Breast epithelium (tissue), 4 donors: ENCODE results near the gene ARFGAP3. TPM values are rescaled to one million over a fixed set of nuclear protein-coding genes. Genes with fewer than 3 reads are reported as not detected.

Source experiments
- DNase-seq, 2 donors: peaks; one replicate each; pipeline ENCODE4 v3.0.0-alpha.2; 2019; ENCODE audit warnings: low spot score in 2 of 2
- H3K27ac ChIP-seq, 2 donors: fragments of 200-600 bp; sonication (generic) in 1 of 2; one replicate each; pipeline ENCODE4 v1.5.1; 2016 to 2019; ENCODE audit warnings: mild to moderate bottlenecking in 1 of 2
- H3K27me3 ChIP-seq, 2 donors: fragments of 200-600 bp; sonication (generic) in 1 of 2; one replicate each; pipeline versions ENCODE4 v1.5.1 to v1.6.0; 2017 to 2019; ENCODE audit warnings: control low read depth in 1 of 2, mild to moderate bottlenecking in 1 of 2
- H3K36me3 ChIP-seq: fragments of 200-600 bp; one replicate; pipeline ENCODE4 v1.5.1; 2019
- H3K4me1 ChIP-seq, 2 donors: fragments of 200-600 bp; sonication (generic); one replicate each; pipeline ENCODE4 v1.5.1; 2016 to 2019; ENCODE audit warnings: control low read depth in 1 of 2
- H3K4me3 ChIP-seq, 3 donors: fragments of 200-600 bp; sonication (generic); 1 replicate in 2 of 3; 2 replicates in 1 of 3; pipeline ENCODE4 v1.5.1; 2016 to 2019; ENCODE audit warnings: mild to moderate bottlenecking in 3 of 3, moderate library complexity in 2 of 3
- H3K9me3 ChIP-seq, 2 donors: fragments of 200-600 bp; sonication (generic) in 1 of 2; one replicate each; pipeline ENCODE4 v1.5.1; 2016 to 2019; ENCODE audit warnings: control low read depth in 1 of 2
- POLR2A ChIP-seq: fragments of 450-650 bp; IDR thresholded peaks from one replicate; pipeline ENCODE4 v1.6.1; 2016; ENCODE audit warnings: antibody characterized with exemption, mild to moderate bottlenecking, moderate library complexity
- POLR2AphosphoS5 ChIP-seq, 3 donors: sonication (generic); formaldehyde crosslinking; IDR thresholded peaks; one replicate each; pipeline ENCODE4 v1.6.1; 2017; ENCODE audit warnings: antibody characterized with exemption in 3 of 3
- intact Hi-C: fragments of 100-400 bp; cut with DNase I; formaldehyde crosslinking; loops from one replicate; pipeline ENCODE4 v1.15.1; 2023; ENCODE audit warnings: low total_unique reads
- total RNA-seq, 3 donors: library from RNA; depleted of rRNA; stranded (reverse); fragments of >200 nt; gene quantifications; one replicate each; pipeline ENCODE4 v1.1.0, GENCODE V29; 2016
- TF ChIP-seq, protein P1 (sequence below), 3 donors: fragments of 450-650 bp; IDR thresholded peaks; one replicate each; pipeline ENCODE4 v1.5.1; 2016 to 2017; ENCODE audit warnings: antibody characterized with exemption in 3 of 3, mild to moderate bottlenecking in 3 of 3, moderate library complexity in 3 of 3

Gene ARFGAP3
- total RNA-seq, 3 donors from 2014 or later, result 51.2 to 90.7 (median 70.8) TPM

DNA sequence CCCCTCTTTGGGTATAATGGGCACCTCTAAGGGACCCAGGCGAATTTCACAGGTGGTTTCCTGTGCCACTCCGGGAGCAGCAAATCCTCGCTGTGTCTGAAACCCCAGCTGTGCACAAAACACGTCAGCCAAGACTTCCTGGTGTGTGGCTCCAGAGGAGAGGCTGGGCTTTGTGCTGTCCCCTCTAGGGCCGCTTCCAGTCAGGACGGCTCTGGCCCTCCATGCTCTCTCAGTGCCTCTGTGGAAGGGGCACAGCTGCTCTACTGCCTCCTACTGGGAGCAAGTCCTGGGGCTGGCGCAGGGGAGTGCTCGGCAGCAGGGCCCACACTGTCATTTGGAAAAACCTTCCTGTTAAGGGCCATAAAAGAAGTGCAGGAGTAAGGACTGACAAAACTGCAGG lies 23.7 kb upstream of the ARFGAP3 start:
- intact Hi-C loops, result no loop called here
- H3K27me3 ChIP-seq, result no peaks in the 10 kb centered on the region
- H3K36me3 ChIP-seq, result no peaks in the 10 kb centered on the region

DNA sequence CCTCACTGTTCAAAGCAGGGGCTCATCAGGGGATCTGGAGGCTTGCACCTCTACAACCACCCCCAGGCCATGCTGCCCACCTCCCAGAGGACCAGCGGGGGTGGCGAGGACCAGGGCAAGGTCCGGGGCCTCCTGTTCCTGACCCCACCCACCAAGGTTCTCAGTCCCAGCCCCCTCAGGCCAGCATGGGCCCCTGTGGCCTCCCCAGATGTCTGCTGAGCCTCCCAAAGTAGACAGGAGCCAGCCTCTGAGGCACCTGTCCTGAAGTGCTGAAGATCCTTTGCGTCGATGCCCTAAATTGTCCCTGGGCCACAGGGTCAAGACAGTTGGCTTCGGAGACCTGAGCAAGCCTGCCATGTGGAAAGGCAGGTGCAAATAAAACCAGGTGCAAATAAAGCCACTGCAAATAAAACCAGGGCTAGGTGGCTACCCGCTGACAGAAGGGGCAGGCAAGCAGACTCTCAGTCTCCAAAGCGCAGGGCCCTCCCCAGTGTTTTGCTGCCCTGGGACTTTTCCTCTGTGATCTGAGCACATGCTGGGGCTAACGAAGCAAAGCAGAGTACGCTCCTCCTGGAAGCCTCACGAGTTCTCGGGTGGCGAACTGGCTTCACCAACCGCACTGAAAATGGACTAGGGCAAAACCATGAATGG lies 22.4 kb upstream of the ARFGAP3 start:
- H3K4me1 ChIP-seq, result no peaks in the 10 kb centered on the region
- no peak for DNase-seq
- H3K36me3 ChIP-seq, result no peaks in the 10 kb centered on the region
- no peak for TF ChIP-seq POLR2AphosphoS5 (IDR thresholded peaks at IDR 0.05)
- TF ChIP-seq, protein P1, sequence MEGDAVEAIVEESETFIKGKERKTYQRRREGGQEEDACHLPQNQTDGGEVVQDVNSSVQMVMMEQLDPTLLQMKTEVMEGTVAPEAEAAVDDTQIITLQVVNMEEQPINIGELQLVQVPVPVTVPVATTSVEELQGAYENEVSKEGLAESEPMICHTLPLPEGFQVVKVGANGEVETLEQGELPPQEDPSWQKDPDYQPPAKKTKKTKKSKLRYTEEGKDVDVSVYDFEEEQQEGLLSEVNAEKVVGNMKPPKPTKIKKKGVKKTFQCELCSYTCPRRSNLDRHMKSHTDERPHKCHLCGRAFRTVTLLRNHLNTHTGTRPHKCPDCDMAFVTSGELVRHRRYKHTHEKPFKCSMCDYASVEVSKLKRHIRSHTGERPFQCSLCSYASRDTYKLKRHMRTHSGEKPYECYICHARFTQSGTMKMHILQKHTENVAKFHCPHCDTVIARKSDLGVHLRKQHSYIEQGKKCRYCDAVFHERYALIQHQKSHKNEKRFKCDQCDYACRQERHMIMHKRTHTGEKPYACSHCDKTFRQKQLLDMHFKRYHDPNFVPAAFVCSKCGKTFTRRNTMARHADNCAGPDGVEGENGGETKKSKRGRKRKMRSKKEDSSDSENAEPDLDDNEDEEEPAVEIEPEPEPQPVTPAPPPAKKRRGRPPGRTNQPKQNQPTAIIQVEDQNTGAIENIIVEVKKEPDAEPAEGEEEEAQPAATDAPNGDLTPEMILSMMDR (IDR thresholded peaks at IDR 0.05), result no peak
- TF ChIP-seq POLR2A, result no peak
- H3K4me3 ChIP-seq, result no peak overlapping the region
- H3K27ac ChIP-seq, result no peak overlapping the region
- intact Hi-C loops, result loop anchor here (10.0 kb wide), 1 partner anchor 145 kb away; no protein-coding TSS in a partner anchor
- no peaks in the 10 kb centered on the region for H3K9me3 ChIP-seq
- H3K27me3 ChIP-seq, result no peaks in the 10 kb centered on the region

More for the DNA sequence above, 23.7 kb upstream of the ARFGAP3 start:
- Histone ChIP-seq H3K4me1 (no peaks in the 10 kb centered on the region), H3K9me3 (no peaks in the 10 kb centered on the region), H3K4me3 (no peak overlapping the region), H3K27ac (no peak overlapping the region)
- TF ChIP-seq, protein P1 (IDR thresholded peaks at IDR 0.05), result no peak
- TF ChIP-seq POLR2A (no peak), POLR2AphosphoS5 (IDR thresholded peaks at IDR 0.05) (no peak)
- DNase-seq, result no peak

DNA sequence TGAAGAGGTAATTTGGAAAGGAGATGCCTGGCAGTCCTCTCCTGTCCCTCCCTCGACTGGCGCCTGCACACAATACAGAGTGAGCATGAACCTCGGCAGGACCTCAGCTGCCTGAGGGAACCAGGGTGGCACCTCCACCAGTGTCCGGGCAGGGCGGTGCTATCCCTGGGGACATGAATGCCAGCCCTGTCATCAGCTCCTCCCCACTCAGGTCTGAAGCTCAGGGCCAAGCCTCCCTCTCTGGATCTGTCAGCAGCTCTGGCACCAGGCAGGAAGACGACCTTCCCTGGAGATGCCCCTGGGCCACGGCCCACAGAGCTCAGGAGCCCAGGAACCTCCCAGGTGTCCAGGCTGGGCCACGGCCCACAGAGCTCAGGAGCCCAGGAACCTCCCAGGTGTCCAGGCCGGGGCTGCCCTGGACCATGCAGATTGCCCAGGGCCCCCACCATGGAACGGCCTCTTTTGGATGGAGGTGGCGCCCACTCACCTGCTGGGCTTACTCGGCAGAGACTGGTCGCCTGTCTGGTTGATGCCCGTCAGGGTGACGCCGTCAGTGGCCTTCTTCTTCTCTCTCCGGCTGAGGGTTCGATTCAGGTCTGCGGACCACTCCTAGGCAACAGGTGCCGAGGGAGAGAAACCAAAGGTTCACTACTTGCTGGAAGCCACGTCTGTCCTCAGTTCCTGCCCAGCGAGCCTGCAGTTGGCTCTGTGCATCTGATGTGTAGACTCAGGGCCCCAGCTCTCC lies 21.7 kb upstream of the ARFGAP3 start:
- Histone ChIP-seq H3K9me3 (no peaks in the 10 kb centered on the region), H3K27me3 (no peaks in the 10 kb centered on the region), H3K36me3 (no peaks in the 10 kb centered on the region), H3K4me1 (no peaks in the 10 kb centered on the region), H3K4me3 (no peak overlapping the region), H3K27ac (no peak overlapping the region)
- intact Hi-C loops, result loop anchor here (10.0 kb wide), 1 partner anchor 146 kb away; no protein-coding TSS in a partner anchor
- no peak for DNase-seq
- TF ChIP-seq POLR2AphosphoS5 (IDR thresholded peaks at IDR 0.05) (no peak), POLR2A (no peak)
- TF ChIP-seq, protein P1 (IDR thresholded peaks at IDR 0.05), result no peak

DNA sequence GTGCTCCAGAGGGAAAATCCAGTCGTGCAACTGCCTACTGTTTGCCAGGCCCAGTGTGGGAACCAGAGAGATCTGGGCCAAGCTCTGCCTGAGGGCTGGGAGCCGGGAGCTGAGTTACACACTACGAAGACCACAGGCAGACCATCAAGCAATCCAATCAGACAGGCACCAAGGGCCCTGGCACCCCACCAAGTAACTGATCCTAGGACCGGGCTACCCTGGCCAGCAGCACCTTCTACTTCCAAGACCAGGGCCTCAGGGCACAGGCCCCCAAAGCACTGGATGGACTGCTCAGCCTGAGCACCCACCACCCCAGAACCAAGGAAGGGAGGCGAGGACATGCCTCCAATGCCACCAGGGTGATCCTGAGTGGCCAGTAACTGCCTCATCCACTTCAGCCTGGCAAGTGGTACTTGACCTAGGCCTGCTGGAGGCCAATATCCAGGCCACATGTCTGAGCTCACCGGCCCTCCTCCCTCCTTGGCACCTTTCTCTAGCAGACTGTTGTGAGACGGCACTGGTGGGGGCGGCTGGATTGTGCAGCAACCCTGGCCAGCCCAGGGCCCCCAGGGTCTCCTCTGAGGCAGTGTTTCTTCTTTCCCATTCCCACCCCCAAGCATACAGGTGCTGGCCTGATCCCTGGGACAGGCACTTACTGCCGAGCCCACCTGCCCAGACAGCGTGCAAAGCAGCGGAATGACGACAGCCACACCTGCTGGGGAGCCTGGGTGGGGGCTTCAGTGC lies 20.7 kb upstream of the ARFGAP3 start:
- Histone ChIP-seq H3K9me3 (no peaks in the 10 kb centered on the region), H3K4me1 (no peaks in the 10 kb centered on the region), H3K27ac (peak overlapping the region; percentile 57 to 69), H3K27me3 (no peaks in the 10 kb centered on the region), H3K36me3 (no peaks in the 10 kb centered on the region), H3K4me3 (no peak overlapping the region)
- TF ChIP-seq POLR2AphosphoS5 (IDR thresholded peaks at IDR 0.05) (no peak), POLR2A (no peak)
- TF ChIP-seq, protein P1 (IDR thresholded peaks at IDR 0.05), result no peak
- intact Hi-C loops, result loop anchor here (10.0 kb wide), 1 partner anchor 147 kb away; no protein-coding TSS in a partner anchor
- DNase-seq, result no peak
